Measurements from ENCODE around the gene SPATA4. TPM values are rescaled to one million over a fixed set of nuclear protein-coding genes. Genes with fewer than 3 reads are reported as not detected.

Gene SPATA4
- total RNA-seq, 4 donors from 2014 or later, result 0.21 to 0.44 TPM; not detected in 2

GRCh38 chr4:176191974-176192373, 3.4 kb downstream of the SPATA4 start:
- no peak overlapping the region for H3K27ac ChIP-seq
- WGBS, 2 donors, result 27 to 32% methylated on average over 1 of the region's 1 CpG

GRCh38 chr4:176189891-176190795, 5.2 kb downstream of the SPATA4 start:
- TF ChIP-seq EP300 (IDR thresholded peaks at IDR 0.05), result no peak
- no peak for TF ChIP-seq CTCF (IDR thresholded peaks at IDR 0.05)
- no peak for TF ChIP-seq POLR2A (IDR thresholded peaks at IDR 0.05)
- no peak overlapping the region for H3K4me3 ChIP-seq
- no peak overlapping the region for H3K27ac ChIP-seq
- no peaks in the 10 kb centered on the region for H3K36me3 ChIP-seq
- DNase-seq (ENCODE audit: low spot score in 2 of 2), result no peak
- peaks cover 0 to 5% (median 0%) of the 10 kb centered on the region in 4 donors for H3K4me1 ChIP-seq
- H3K27me3 ChIP-seq, result no peaks in the 10 kb centered on the region
- no peaks in the 10 kb centered on the region for H3K9me3 ChIP-seq
- WGBS, 2 donors, result 70 to 74% methylated on average over 11 of the region's 11 CpGs

More at GRCh38 chr4:176191974-176192373, 3.4 kb downstream of the SPATA4 start:
- no peaks in the 10 kb centered on the region for H3K27me3 ChIP-seq
- H3K36me3 ChIP-seq, result no peaks in the 10 kb centered on the region
- H3K4me1 ChIP-seq, result peaks cover 0 to 11% (median 0%) of the 10 kb centered on the region in 4 donors
- no peak overlapping the region for H3K4me3 ChIP-seq
- DNase-seq (ENCODE audit: low spot score in 2 of 2), result no peak
- no peaks in the 10 kb centered on the region for H3K9me3 ChIP-seq
- TF ChIP-seq CTCF (IDR thresholded peaks at IDR 0.05) (no peak), POLR2A (IDR thresholded peaks at IDR 0.05) (no peak), EP300 (IDR thresholded peaks at IDR 0.05) (no peak)

DNA sequence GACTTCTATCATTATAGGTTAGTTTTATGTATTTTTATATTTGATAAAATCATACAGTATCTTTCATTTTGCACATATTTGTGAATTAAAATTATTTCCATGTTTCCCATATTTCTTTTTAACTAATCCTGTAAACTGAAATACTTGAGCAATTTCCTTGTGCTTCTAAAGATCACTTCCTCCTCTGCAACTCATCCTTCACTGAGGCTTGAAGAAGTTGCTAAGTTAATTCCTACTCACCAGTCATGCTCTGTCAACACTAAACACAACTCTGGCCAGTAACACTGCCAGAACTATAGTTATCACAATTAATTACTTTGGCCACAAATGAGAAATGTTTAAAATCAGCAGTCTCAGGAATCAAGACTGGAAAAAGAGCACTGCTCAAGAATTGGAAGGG, 6.7 kb downstream of the SPATA4 start:
- no peak for DNase-seq (ENCODE audit: low spot score in 2 of 2)
- no peaks in the 10 kb centered on the region for H3K27me3 ChIP-seq
- H3K27ac ChIP-seq, result no peak overlapping the region
- no peaks in the 10 kb centered on the region for H3K9me3 ChIP-seq
- no peaks in the 10 kb centered on the region for H3K36me3 ChIP-seq
- H3K4me3 ChIP-seq, result no peak overlapping the region
- no peaks in the 10 kb centered on the region for H3K4me1 ChIP-seq
- TF ChIP-seq EP300 (IDR thresholded peaks at IDR 0.05) (no peak), CTCF (IDR thresholded peaks at IDR 0.05) (no peak)

- Histone ChIP-seq H3K9me3 (no peaks in the 10 kb centered on the region), H3K4me3 (no peak overlapping the region), H3K27ac (no peak overlapping the region), H3K36me3 (no peaks in the 10 kb centered on the region), H3K4me1 (no peaks in the 10 kb centered on the region), H3K27me3 (no peaks in the 10 kb centered on the region)
- WGBS, 2 donors, result 74 to 75% methylated on average over 2 of the region's 2 CpGs
- no peak for DNase-seq (ENCODE audit: low spot score in 2 of 2)
- no peak for TF ChIP-seq CTCF (IDR thresholded peaks at IDR 0.05)
- no peak for TF ChIP-seq EP300 (IDR thresholded peaks at IDR 0.05)
- TF ChIP-seq POLR2A (IDR thresholded peaks at IDR 0.05), result no peak
Measured at GRCh38 chr4:176187624-176188023, 7.8 kb downstream of the SPATA4 start.

- no peak for TF ChIP-seq EP300 (IDR thresholded peaks at IDR 0.05)
- no peak for TF ChIP-seq CTCF (IDR thresholded peaks at IDR 0.05)
- TF ChIP-seq POLR2A (IDR thresholded peaks at IDR 0.05), result no peak
- no peak overlapping the region for H3K27ac ChIP-seq
- H3K36me3 ChIP-seq, result no peaks in the 10 kb centered on the region
- DNase-seq (ENCODE audit: low spot score in 2 of 2), result no peak
- WGBS, 2 donors, result 56 to 59% methylated on average over 6 of the region's 6 CpGs
- H3K27me3 ChIP-seq, result no peaks in the 10 kb centered on the region
- no peaks in the 10 kb centered on the region for H3K4me1 ChIP-seq
- no peaks in the 10 kb centered on the region for H3K9me3 ChIP-seq
- H3K4me3 ChIP-seq, result no peak overlapping the region
Measured at GRCh38 chr4:176186671-176187395, 8.6 kb downstream of the SPATA4 start.

Measured in tibial nerve (tissue), 4 donors.